NK-92 (cell line): ENCODE measurements around the gene CHID1.

Source experiments
- DNase-seq: peaks from one replicate; lab custom pipeline; 2025; ENCODE audit not compliant: unreplicated experiment; lab: John Stamatoyannopoulos, UW

The CHID1 gene

GRCh38 chr11:826227-826621 is 84.4 kb downstream of the CHID1 start:
- no peak for DNase-seq

GRCh38 chr11:825366-826226 is 85.0 kb downstream of the CHID1 start:
- DNase-seq = no peak

DNA sequence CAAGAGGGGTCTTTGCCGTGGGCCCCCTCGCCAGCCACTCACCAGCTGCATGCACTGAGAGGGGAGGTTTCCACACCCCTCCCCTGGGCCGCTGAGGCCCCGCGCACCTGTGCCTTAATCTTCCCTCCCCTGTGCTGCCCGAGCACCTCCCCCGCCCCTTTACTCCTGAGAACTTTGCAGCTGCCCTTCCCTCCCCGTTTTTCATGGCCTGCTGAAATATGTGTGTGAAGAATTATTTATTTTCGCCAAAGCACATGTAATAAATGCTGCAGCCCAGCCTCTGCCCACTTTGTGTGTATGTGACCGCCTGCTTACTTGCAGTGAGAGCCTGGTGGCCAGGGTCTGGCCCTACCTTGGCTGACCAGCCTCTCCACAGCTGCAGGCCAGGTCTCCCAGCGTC is 85.7 kb downstream of the CHID1 start:
- DNase-seq = no peak

DNA sequence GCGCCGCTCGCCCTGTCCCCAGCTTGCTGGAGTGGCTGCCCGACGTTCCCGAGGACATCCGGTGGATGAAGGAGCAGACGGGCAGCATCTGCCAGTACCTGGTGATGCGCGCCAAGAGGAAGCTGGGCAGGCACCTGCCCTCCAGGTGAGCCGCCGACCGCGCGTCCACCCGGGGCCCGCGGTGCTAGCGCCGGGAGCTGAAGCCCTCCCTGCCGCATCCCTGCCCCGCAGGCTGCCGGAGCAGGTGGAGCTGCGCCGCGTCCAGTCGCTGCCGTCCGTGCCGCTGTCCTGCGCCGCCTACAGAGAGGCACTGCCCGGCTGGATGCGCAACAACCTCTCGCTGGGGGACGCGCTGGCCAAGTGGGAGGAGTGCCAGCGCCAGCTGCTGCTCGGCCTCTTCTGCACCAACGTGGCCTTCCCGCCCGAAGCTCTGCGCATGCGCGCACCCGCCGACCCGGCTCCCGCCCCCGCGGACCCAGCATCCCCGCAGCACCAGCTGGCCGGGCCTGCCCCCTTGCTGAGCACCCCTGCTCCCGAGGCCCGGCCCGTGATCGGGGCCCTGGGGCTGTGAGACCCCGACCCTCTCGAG is 86.2 kb downstream of the CHID1 start:
- no peak for DNase-seq

DNA sequence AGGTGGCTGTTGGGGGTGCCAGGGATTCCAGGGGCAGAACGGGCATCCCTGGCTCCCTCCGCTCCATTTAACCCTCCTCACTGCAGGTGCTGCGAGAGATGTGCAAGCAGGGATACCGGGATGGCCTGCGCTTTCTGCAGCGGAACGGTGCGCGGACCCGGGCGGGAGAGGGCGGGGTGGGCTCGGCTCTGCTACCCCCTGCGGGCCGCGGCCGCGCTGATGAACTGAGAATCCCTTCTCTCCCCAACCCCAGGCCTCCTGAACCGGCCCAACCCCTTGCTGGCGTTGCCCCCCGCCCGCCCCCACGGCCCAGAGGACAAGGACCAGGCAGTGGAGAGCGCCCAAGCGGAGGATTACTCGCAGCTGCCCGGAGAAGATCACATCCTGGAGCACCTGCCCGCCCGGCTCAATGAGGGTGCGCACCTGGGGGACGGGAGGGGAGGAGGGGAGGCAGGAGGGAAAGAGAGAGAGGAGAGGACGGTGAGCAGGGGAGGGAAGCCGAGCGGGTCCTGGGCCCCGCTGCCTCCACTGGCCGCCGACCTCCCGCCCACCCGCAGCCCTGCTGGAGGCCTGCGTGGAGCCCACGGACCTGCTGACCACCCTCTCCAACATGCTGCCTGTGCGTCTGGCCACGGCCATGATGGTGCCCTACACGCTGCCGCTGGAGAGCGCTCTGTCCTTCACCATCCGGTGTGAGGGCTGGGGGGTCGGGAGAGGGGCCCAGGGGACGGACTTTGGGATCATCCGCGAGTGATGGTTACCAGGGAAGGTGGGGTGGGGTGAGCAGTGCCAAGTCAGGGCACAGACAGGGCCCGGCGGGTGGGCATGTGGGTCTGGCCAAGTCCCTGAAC is 86.9 kb downstream of the CHID1 start:
- DNase-seq = no peak

DNA sequence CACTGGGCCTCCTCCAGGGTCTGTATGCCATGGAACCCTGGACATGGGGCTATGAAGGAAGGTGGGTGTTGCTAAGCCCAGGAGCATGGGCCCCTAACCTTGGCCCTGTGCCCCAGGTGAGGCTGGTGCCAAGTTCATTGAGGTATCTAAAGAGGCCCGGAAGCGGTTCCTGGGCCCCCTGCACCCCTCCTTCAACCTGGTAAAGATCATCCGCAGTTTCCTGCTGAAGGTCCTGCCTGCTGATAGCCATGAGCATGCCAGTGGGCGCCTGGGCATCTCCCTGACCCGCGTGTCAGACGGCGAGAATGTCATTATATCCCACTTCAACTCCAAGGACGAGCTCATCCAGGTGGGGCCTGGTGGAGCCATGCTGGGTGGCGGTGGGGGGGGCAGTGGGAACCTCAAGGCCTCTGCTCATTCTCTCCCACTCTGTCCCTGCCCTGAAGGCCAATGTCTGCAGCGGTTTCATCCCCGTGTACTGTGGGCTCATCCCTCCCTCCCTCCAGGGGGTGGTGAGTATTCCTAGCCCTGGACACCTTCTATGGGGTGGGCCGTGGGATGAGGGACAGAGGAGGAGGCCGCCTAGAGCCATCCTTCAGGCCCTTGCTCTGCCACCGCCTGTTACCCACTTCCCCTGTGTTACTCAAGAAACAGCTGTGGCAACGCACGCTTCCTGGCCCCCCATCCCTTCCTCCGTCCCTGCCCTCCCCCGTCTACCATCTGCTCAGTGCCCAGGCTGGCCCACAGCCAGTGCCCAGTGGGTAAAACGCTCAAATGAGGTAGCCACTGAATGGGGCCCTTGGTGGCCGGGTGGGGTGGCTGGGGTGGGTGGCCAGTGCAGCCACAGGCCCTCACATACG is 88.9 kb downstream of the CHID1 start:
- no peak for DNase-seq

DNA sequence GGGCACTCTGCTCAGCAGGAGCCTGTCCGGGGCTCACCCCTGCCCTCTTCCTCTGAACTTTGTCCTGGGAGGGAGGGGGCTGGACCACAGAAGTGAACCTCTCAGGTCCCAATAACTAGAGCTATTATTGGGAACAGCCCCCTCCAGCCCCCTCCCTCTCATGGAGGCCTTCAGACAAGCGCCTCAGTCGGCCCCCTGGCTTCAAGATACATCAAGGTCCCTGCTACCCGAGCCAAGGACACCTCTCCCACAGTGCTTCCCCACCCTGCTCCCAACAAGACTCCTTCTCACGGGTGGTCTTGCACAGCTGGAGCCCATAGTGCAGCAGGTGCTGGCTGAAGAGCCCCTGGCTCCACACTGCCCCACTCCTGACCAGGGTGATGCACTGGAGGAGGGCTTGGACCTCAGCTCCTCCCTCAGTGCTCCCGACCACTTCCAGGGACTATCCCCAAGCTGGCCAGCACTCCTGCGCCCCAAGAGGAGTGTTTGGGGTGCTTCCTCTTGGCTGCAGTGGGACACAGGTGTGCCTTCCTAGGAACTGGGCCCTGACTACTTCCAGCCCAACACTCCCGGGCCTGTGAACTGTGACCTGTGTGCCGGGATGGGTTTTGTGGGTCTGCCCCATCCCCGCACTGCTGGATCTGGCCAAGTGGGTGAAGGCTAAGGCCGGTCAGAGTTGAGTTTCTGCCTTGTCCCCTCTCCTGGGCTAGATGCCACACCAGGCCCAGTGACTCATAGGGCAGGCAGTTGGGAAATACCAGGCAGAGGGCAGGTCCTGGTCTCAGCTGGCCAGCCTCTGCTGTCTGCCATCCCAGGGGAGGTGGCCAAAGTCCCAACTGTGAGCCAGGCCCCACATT is 89.7 kb downstream of the CHID1 start:
- DNase-seq = no peak

- DNase-seq = peak; percentile 72
Measured at GRCh38 chr11:819943-820649, 90.5 kb downstream of the CHID1 start.

GRCh38 chr11:819129-819931 is 91.3 kb downstream of the CHID1 start:
- peak; percentile 45 for DNase-seq

GRCh38 chr11:818396-819128 is 92.0 kb downstream of the CHID1 start, which contains the start of gene PNPLA2:
PNPLA2 (plus strand) TSS chr11:818914; CDS start chr11:819719, 805 bp downstream.
- no peak for DNase-seq
